Mucosa of rectum (tissue), 2 donors: ENCODE data around the gene ZBTB43.

Experiments used
- H3K27ac ChIP-seq, 2 donors: one replicate each; pipeline ENCODE4 v1.7.0; 2013; ENCODE audit warnings: inconsistent platforms in 2 of 2, low read depth in 2 of 2, low read length in 2 of 2
- H3K27me3 ChIP-seq, 2 donors: one replicate each; pipeline ENCODE4 v1.7.0; 2013; ENCODE audit warnings: low read length in 2 of 2; ENCODE audit not compliant: control insufficient read depth in 2 of 2, insufficient read depth in 2 of 2
- H3K36me3 ChIP-seq, 2 donors: one replicate each; pipeline ENCODE4 v1.7.0; 2013; ENCODE audit warnings: low read length in 2 of 2; ENCODE audit not compliant: control insufficient read depth in 2 of 2, insufficient read depth in 2 of 2
- H3K4me1 ChIP-seq, 2 donors: one replicate each; pipeline ENCODE4 v1.7.0; 2013; ENCODE audit warnings: low read length in 2 of 2, mild to moderate bottlenecking in 1 of 2; ENCODE audit not compliant: control insufficient read depth in 2 of 2, insufficient read depth in 2 of 2
- H3K4me3 ChIP-seq, 2 donors: one replicate each; pipeline ENCODE4 v1.7.0; 2013; ENCODE audit warnings: low read length in 2 of 2
- H3K9ac ChIP-seq, 2 donors: one replicate each; pipeline ENCODE4 v1.7.0; 2013; ENCODE audit warnings: low read length in 2 of 2, low read depth in 1 of 2, mild to moderate bottlenecking in 1 of 2
- H3K9me3 ChIP-seq, 2 donors: one replicate each; pipeline ENCODE4 v1.7.0; 2013; ENCODE audit warnings: low read length in 2 of 2; ENCODE audit not compliant: control insufficient read depth in 2 of 2
- donor health status: healthy.
- donor health status: Normal muscosa, but diverticular disease.

The ZBTB43 gene

GRCh38 chr9:126880226-126880946, 75.5 kb downstream of the ZBTB43 start:
- no peak overlapping the region for H3K4me3 ChIP-seq
- no peaks in the 10 kb centered on the region for H3K9me3 ChIP-seq
- H3K27ac ChIP-seq: no peak overlapping the region
- H3K36me3 ChIP-seq: peaks cover 25 to 42% of the 10 kb centered on the region in 2 donors
- H3K4me1 ChIP-seq: no peaks in the 10 kb centered on the region
- no peak overlapping the region for H3K9ac ChIP-seq
- H3K27me3 ChIP-seq: no peaks in the 10 kb centered on the region

GRCh38 chr9:126880947-126881332, 76.1 kb downstream of the ZBTB43 start:
- no peak overlapping the region for H3K9ac ChIP-seq
- H3K9me3 ChIP-seq: no peaks in the 10 kb centered on the region
- no peak overlapping the region for H3K4me3 ChIP-seq
- H3K27ac ChIP-seq: no peak overlapping the region
- no peaks in the 10 kb centered on the region for H3K27me3 ChIP-seq
- peaks cover 25 to 42% of the 10 kb centered on the region in 2 donors for H3K36me3 ChIP-seq
- H3K4me1 ChIP-seq: no peaks in the 10 kb centered on the region

- H3K4me1 ChIP-seq: no peaks in the 10 kb centered on the region
- peaks cover 25 to 42% of the 10 kb centered on the region in 2 donors for H3K36me3 ChIP-seq
- H3K9ac ChIP-seq: no peak overlapping the region
- H3K9me3 ChIP-seq: no peaks in the 10 kb centered on the region
- H3K4me3 ChIP-seq: no peak overlapping the region
- no peaks in the 10 kb centered on the region for H3K27me3 ChIP-seq
- H3K27ac ChIP-seq: no peak overlapping the region
Observed at GRCh38 chr9:126882746-126883145, 77.9 kb downstream of the ZBTB43 start.

- no peak overlapping the region for H3K9ac ChIP-seq
- no peak overlapping the region for H3K4me3 ChIP-seq
- H3K36me3 ChIP-seq: peaks cover 25 to 42% of the 10 kb centered on the region in 2 donors
- no peaks in the 10 kb centered on the region for H3K27me3 ChIP-seq
- no peaks in the 10 kb centered on the region for H3K9me3 ChIP-seq
- no peak overlapping the region for H3K27ac ChIP-seq
- no peaks in the 10 kb centered on the region for H3K4me1 ChIP-seq
Observed at GRCh38 chr9:126883636-126884035, 78.8 kb downstream of the ZBTB43 start.

GRCh38 chr9:126885131-126885641, 80.3 kb downstream of the ZBTB43 start:
- no peak overlapping the region for H3K9ac ChIP-seq
- no peaks in the 10 kb centered on the region for H3K27me3 ChIP-seq

GRCh38 chr9:126886034-126886822, 81.4 kb downstream of the ZBTB43 start:
- H3K27me3 ChIP-seq: no peaks in the 10 kb centered on the region
- no peak overlapping the region for H3K9ac ChIP-seq
- H3K4me3 ChIP-seq: no peak overlapping the region
- no peaks in the 10 kb centered on the region for H3K9me3 ChIP-seq
- no peak overlapping the region for H3K27ac ChIP-seq
- peaks cover 6 to 22% of the 10 kb centered on the region in 2 donors for H3K36me3 ChIP-seq
- no peaks in the 10 kb centered on the region for H3K4me1 ChIP-seq

More at GRCh38 chr9:126885131-126885641, 80.3 kb downstream of the ZBTB43 start:
- H3K9me3 ChIP-seq: no peaks in the 10 kb centered on the region
- H3K4me3 ChIP-seq: no peak overlapping the region
- no peak overlapping the region for H3K27ac ChIP-seq
- peaks cover 16 to 31% of the 10 kb centered on the region in 2 donors for H3K36me3 ChIP-seq
- H3K4me1 ChIP-seq: no peaks in the 10 kb centered on the region

- H3K9me3 ChIP-seq: no peaks in the 10 kb centered on the region
- no peak overlapping the region for H3K9ac ChIP-seq
- peaks cover 6 to 16% of the 10 kb centered on the region in 2 donors for H3K36me3 ChIP-seq
- no peaks in the 10 kb centered on the region for H3K4me1 ChIP-seq
- H3K27me3 ChIP-seq: no peaks in the 10 kb centered on the region
- no peak overlapping the region for H3K27ac ChIP-seq
- no peak overlapping the region for H3K4me3 ChIP-seq
Observed at GRCh38 chr9:126886897-126887296, 82.1 kb downstream of the ZBTB43 start.
